Kidney glomerular epithelial cell (primary cell): Measurements from ENCODE around the gene MRPS27.
A peak's percentile ranks its signal among the peaks of the same experiment; 100 is the strongest.
"Not testable (repeated sequence)": the region's sequence is repeated elsewhere in the genome, so short reads cannot be mapped to it uniquely, and the experiment has no call there.

Experiments
- DNase-seq: peaks from one replicate; lab custom pipeline; 2025; lab: John Stamatoyannopoulos, UW

Gene MRPS27

GRCh38 chr5:72325566-72326305 is 5.7 kb upstream of the MRPS27 start:
- no peak for DNase-seq

GRCh38 chr5:72324189-72324825 is 4.3 kb upstream of the MRPS27 start:
- no peak for DNase-seq

- DNase-seq: not testable (repeated sequence)
Observed at GRCh38 chr5:72319435-72319975, 535 bp downstream of the MRPS27 start.

GRCh38 chr5:72314571-72315172 is 5.4 kb downstream of the MRPS27 start:
- DNase-seq: peak; percentile 41

GRCh38 chr5:72313141-72313540 is 6.9 kb downstream of the MRPS27 start:
- DNase-seq: no peak

- no peak for DNase-seq
Observed at GRCh38 chr5:72308853-72309191, 11.2 kb downstream of the MRPS27 start.

- peak; percentile 96 for DNase-seq
Observed at GRCh38 chr5:72307968-72308852, 11.8 kb downstream of the MRPS27 start.

- DNase-seq: no peak
Observed at GRCh38 chr5:72307573-72307967, 12.5 kb downstream of the MRPS27 start.

- no peak for DNase-seq
Observed at GRCh38 chr5:72305194-72306142, 14.6 kb downstream of the MRPS27 start.

- DNase-seq: no peak
Observed at GRCh38 chr5:72302171-72302570, 17.9 kb downstream of the MRPS27 start.

GRCh38 chr5:72301557-72301956 is 18.5 kb downstream of the MRPS27 start:
- DNase-seq: no peak

- no peak for DNase-seq
Observed at GRCh38 chr5:72300590-72301339, 19.3 kb downstream of the MRPS27 start.

GRCh38 chr5:72298711-72299110 is 21.3 kb downstream of the MRPS27 start:
- no peak for DNase-seq

GRCh38 chr5:72298136-72298535 is 21.9 kb downstream of the MRPS27 start:
- DNase-seq: not testable (repeated sequence)

- no peak for DNase-seq
Observed at GRCh38 chr5:72296256-72296655, 23.8 kb downstream of the MRPS27 start.

GRCh38 chr5:72295539-72295938 is 24.5 kb downstream of the MRPS27 start:
- no peak for DNase-seq

GRCh38 chr5:72294473-72294872 is 25.6 kb downstream of the MRPS27 start:
- no peak for DNase-seq

GRCh38 chr5:72293495-72294055 is 26.5 kb downstream of the MRPS27 start:
- DNase-seq: no peak

- no peak for DNase-seq
Observed at GRCh38 chr5:72292411-72292810, 27.6 kb downstream of the MRPS27 start.

- no peak for DNase-seq
Observed at GRCh38 chr5:72291601-72292000, 28.4 kb downstream of the MRPS27 start.
